ENCODE data around the gene AGAP2.

DNA sequence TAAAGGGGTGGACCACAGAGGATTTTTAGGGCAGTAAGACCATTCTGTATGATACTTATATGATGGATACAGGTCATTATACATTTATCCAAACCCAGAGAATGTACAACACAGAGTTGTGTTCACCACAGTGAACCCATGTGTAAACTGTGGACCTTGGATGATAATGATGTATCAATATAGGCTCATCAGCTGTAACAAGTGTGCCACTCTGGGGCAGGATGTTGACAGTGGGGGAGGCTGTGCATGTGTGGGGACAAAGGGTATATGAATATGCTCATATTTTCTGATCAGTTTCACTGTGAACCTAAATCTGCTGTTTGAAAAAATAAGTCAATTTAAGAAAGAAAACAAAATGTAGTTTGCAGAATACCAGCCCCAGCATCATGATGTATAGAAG is 58.8 kb downstream of the AGAP2 start:
- TF ChIP-seq CTCF (IDR thresholded peaks at IDR 0.05) (no peak), POLR2A (IDR thresholded peaks at IDR 0.05) (no peak)
